ENCODE data around the gene NPTX1.

DNA sequence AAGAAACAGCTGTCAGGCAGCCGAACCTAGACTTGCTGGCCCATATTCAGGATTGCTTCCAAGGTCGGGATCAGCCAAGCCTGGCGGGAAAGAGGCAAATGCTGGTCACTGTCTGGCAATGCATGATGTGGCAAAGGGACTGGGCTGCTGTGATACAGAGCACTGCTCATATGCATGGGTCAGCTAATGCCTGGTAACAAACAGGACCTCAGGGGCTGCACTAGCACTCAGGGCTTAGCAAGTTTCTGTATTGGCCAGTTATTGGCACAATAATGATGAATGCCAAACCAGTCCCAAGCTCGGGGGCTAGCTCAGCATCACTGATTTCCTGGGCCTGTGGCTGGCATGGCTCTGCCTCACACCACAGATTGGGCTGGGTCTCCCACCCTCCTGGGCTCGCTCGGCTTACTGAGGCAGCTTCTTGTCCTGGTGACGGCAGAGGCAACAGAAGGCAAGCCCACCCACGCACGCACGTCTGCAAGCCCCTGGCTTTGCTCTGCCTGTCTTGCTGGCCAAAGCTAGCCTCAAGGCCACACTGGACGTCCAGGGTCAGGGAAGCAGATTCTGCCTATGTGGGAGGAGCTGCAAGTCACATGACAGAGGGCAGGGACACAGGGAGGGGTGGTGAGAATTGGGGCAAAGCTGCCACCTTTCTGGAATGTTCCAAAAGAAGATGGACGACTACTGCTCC is 46.8 kb upstream of the NPTX1 start:
- TF ChIP-seq, protein P1, sequence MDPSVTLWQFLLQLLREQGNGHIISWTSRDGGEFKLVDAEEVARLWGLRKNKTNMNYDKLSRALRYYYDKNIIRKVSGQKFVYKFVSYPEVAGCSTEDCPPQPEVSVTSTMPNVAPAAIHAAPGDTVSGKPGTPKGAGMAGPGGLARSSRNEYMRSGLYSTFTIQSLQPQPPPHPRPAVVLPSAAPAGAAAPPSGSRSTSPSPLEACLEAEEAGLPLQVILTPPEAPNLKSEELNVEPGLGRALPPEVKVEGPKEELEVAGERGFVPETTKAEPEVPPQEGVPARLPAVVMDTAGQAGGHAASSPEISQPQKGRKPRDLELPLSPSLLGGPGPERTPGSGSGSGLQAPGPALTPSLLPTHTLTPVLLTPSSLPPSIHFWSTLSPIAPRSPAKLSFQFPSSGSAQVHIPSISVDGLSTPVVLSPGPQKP (IDR thresholded peaks at IDR 0.05; ENCODE audit: low read depth, low read length) = no peak
- TF ChIP-seq, protein P2, sequence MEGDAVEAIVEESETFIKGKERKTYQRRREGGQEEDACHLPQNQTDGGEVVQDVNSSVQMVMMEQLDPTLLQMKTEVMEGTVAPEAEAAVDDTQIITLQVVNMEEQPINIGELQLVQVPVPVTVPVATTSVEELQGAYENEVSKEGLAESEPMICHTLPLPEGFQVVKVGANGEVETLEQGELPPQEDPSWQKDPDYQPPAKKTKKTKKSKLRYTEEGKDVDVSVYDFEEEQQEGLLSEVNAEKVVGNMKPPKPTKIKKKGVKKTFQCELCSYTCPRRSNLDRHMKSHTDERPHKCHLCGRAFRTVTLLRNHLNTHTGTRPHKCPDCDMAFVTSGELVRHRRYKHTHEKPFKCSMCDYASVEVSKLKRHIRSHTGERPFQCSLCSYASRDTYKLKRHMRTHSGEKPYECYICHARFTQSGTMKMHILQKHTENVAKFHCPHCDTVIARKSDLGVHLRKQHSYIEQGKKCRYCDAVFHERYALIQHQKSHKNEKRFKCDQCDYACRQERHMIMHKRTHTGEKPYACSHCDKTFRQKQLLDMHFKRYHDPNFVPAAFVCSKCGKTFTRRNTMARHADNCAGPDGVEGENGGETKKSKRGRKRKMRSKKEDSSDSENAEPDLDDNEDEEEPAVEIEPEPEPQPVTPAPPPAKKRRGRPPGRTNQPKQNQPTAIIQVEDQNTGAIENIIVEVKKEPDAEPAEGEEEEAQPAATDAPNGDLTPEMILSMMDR (IDR thresholded peaks at IDR 0.05) = no peak
- TF ChIP-seq RAD21 (conservative IDR thresholded peaks at IDR 0.05 in 1 of 2, IDR thresholded peaks at IDR 0.05 in 1 of 2) (no peak), MYC (IDR thresholded peaks at IDR 0.05; ENCODE audit: borderline replicate concordance, low read length) (no peak), ZFP36 (IDR thresholded peaks at IDR 0.05; ENCODE audit: borderline replicate concordance, partially characterized antibody) (no peak), TFCP2L1 (CRISPR knock-in tag; IDR thresholded peaks at IDR 0.05) (no peak)
